MM.1S (cell line): Measurements from ENCODE around the gene DNAH8.

Experiments used
- DNase-seq: peaks from one replicate; pipeline ENCODE4 v3.0.0-alpha.2; 2015
- H2AFZ ChIP-seq: fragments of 300-600 bp; sonication (generic); 2 replicates; pipeline ENCODE4 v1.6.0; 2016; ENCODE audit warnings: antibody characterized with exemption, low read length
- H3F3A ChIP-seq: fragments of 300-600 bp; sonication (generic); 2 replicates; pipeline ENCODE4 v1.6.1; 2016; ENCODE audit warnings: mild to moderate bottlenecking, antibody characterized with exemption, low read length, moderate library complexity, mixed read lengths; ENCODE audit not compliant: insufficient read depth
- H3K27ac ChIP-seq: fragments of 300-600 bp; sonication (generic); 2 replicates; pipeline ENCODE4 v1.5.1; 2016; ENCODE audit warnings: mild to moderate bottlenecking, low read length
- H3K27me3 ChIP-seq: fragments of 300-600 bp; sonication (generic); replicated peaks from 2 replicates; pipeline ENCODE4 v1.6.0; 2016; ENCODE audit warnings: low read length; ENCODE audit not compliant: insufficient read depth
- H3K36me3 ChIP-seq: fragments of 300-600 bp; sonication (generic); replicated peaks from 2 replicates; pipeline ENCODE4 v1.6.1; 2016; ENCODE audit warnings: mild to moderate bottlenecking, low read length, mixed read lengths; ENCODE audit not compliant: insufficient read depth
- H3K4me1 ChIP-seq: fragments of 300-600 bp; sonication (generic); 2 replicates; pipeline ENCODE4 v1.6.1; 2016; ENCODE audit warnings: low read length, mixed read lengths
- H3K4me2 ChIP-seq: fragments of 300-600 bp; sonication (generic); 2 replicates; pipeline ENCODE4 v1.6.0; 2016; ENCODE audit warnings: low read depth, low read length
- H3K4me3 ChIP-seq: fragments of 300-600 bp; sonication (generic); 2 replicates; pipeline ENCODE4 v1.5.1; 2016; ENCODE audit warnings: low read length, mixed read lengths
- H3K79me2 ChIP-seq: fragments of 300-600 bp; sonication (generic); 2 replicates; pipeline ENCODE4 v1.6.1; 2016; ENCODE audit warnings: mixed run types, low read length, mixed read lengths
- H3K9ac ChIP-seq: fragments of 300-600 bp; sonication (generic); 2 replicates; pipeline ENCODE4 v1.6.1; 2016; ENCODE audit warnings: low read length, mixed read lengths
- H3K9me2 ChIP-seq: fragments of 300-600 bp; sonication (generic); replicated peaks from 2 replicates; pipeline ENCODE4 v1.6.1; 2016; ENCODE audit warnings: mild to moderate bottlenecking, low read length, mixed read lengths; ENCODE audit not compliant: insufficient read depth
- H3K9me3 ChIP-seq: fragments of 300-600 bp; sonication (generic); replicated peaks from 2 replicates; pipeline ENCODE4 v1.6.1; 2016; ENCODE audit warnings: mild to moderate bottlenecking, low read length, mixed read lengths; ENCODE audit not compliant: insufficient read depth
- H4K20me1 ChIP-seq: fragments of 300-600 bp; sonication (generic); 2 replicates; pipeline ENCODE4 v1.6.1; 2016; ENCODE audit warnings: mild to moderate bottlenecking, low read length, moderate library complexity, mixed read lengths; ENCODE audit not compliant: insufficient read depth
- CTCF ChIP-seq: fragments of 300-600 bp; sonication (generic); IDR thresholded peaks from 2 replicates; pipeline ENCODE4 v1.5.1; 2016; ENCODE audit warnings: antibody characterized with exemption, low read length, mixed read lengths
- EZH2 ChIP-seq: fragments of 300-600 bp; sonication (generic); optimal IDR thresholded peaks from 2 replicates; pipeline ENCODE3; 2017; ENCODE audit warnings: low read depth, mild to moderate bottlenecking, antibody characterized with exemption, low read length, mixed read lengths
- EZH2phosphoT487 ChIP-seq: fragments of 300-600 bp; sonication (generic); IDR thresholded peaks from 2 replicates; pipeline ENCODE4 v1.6.1; 2018; ENCODE audit warnings: antibody characterized with exemption, low read length

DNAH8 gene

GRCh38 chr6:38877721-38878120 is 162.6 kb downstream of the DNAH8 start:
- Histone ChIP-seq H3K79me2 (no peaks in the 10 kb centered on the region), H3K9me2 (no peaks in the 10 kb centered on the region), H2AFZ (no peak overlapping the region), H3K9ac (no peak overlapping the region), H3K9me3 (no peaks in the 10 kb centered on the region), H3K27ac (no peak overlapping the region), H3F3A (no peaks in the 10 kb centered on the region), H3K36me3 (no peaks in the 10 kb centered on the region), H4K20me1 (no peaks in the 10 kb centered on the region), H3K4me3 (no peak overlapping the region), H3K4me1 (no peaks in the 10 kb centered on the region), H3K27me3 (no peaks in the 10 kb centered on the region), H3K4me2 (no peak overlapping the region)
- DNase-seq = no peak
- TF ChIP-seq CTCF (no peak), EZH2phosphoT487 (no peak)

GRCh38 chr6:38882157-38882556 is 167.0 kb downstream of the DNAH8 start:
- Histone ChIP-seq H3K79me2 (no peaks in the 10 kb centered on the region), H2AFZ (no peak overlapping the region), H3K27me3 (no peaks in the 10 kb centered on the region), H3K9me3 (no peaks in the 10 kb centered on the region), H3F3A (no peaks in the 10 kb centered on the region), H3K27ac (no peak overlapping the region), H3K9me2 (no peaks in the 10 kb centered on the region), H3K36me3 (no peaks in the 10 kb centered on the region), H3K4me3 (no peak overlapping the region), H3K4me1 (no peaks in the 10 kb centered on the region), H3K4me2 (no peak overlapping the region), H3K9ac (no peak overlapping the region), H4K20me1 (no peaks in the 10 kb centered on the region)
- TF ChIP-seq EZH2 (no peak), CTCF (no peak), EZH2phosphoT487 (no peak)
- no peak for DNase-seq

GRCh38 chr6:38897507-38897906 is 182.4 kb downstream of the DNAH8 start:
- Histone ChIP-seq H3K27ac (no peak overlapping the region), H3K9me2 (no peaks in the 10 kb centered on the region), H3K4me3 (no peak overlapping the region), H3F3A (no peaks in the 10 kb centered on the region), H3K27me3 (no peaks in the 10 kb centered on the region), H3K4me1 (no peaks in the 10 kb centered on the region), H4K20me1 (no peaks in the 10 kb centered on the region), H3K36me3 (no peaks in the 10 kb centered on the region), H3K4me2 (no peak overlapping the region), H2AFZ (no peak overlapping the region), H3K9ac (no peak overlapping the region), H3K79me2 (no peaks in the 10 kb centered on the region), H3K9me3 (no peaks in the 10 kb centered on the region)
- no peak for DNase-seq
- no peak for TF ChIP-seq EZH2phosphoT487
- TF ChIP-seq CTCF = no peak
- no peak for TF ChIP-seq EZH2
